CD14-positive monocyte (primary cell): ENCODE measurements around the gene KRT7. TPM values are rescaled to one million over a fixed set of nuclear protein-coding genes. Genes with fewer than 3 reads are reported as not detected.

Source experiments
- DNase-seq, 3 donors: peaks; one replicate each; pipeline ENCODE4 v3.0.0-alpha.2; 2011 to 2022
- H2AFZ ChIP-seq: 2 replicates; pipeline ENCODE4 v1.6.0; 2012; ENCODE audit warnings: mild to moderate bottlenecking, low read depth, low read length, inconsistent platforms; ENCODE audit not compliant: insufficient read depth, poor library complexity, severe bottlenecking
- H3K27ac ChIP-seq, 2 donors: 1 replicate in 1 of 2; 2 replicates in 1 of 2; pipeline ENCODE4 v1.5.1; 2012 to 2013; ENCODE audit warnings: low read length in 2 of 2, control low read depth in 1 of 2, inconsistent platforms in 1 of 2, low read depth in 1 of 2, mild to moderate bottlenecking in 1 of 2
- H3K27me3 ChIP-seq, 2 donors: one replicate each; pipeline versions ENCODE4 v1.6.0 to v1.6.1; 2011 to 2013; ENCODE audit warnings: low read length in 2 of 2; ENCODE audit not compliant: control insufficient read depth in 2 of 2, insufficient read depth in 2 of 2
- H3K36me3 ChIP-seq, 2 donors: replicated peaks in 1 of 2; 1 replicate in 1 of 2; 2 replicates in 1 of 2; pipeline versions ENCODE4 v1.5.1 to v1.6.1; 2012 to 2013; ENCODE audit warnings: low read length in 2 of 2, control low read depth in 1 of 2, inconsistent platforms in 1 of 2, mild to moderate bottlenecking in 1 of 2; ENCODE audit not compliant: insufficient read depth in 2 of 2, control insufficient read depth in 1 of 2
- H3K4me1 ChIP-seq, 2 donors: 1 replicate in 1 of 2; 2 replicates in 1 of 2; pipeline versions ENCODE4 v1.5.1 to v1.6.1; 2012 to 2013; ENCODE audit warnings: low read length in 2 of 2, control low read depth in 1 of 2, inconsistent platforms in 1 of 2, mild to moderate bottlenecking in 1 of 2, moderate library complexity in 1 of 2; ENCODE audit not compliant: insufficient read depth in 2 of 2, control insufficient read depth in 1 of 2
- H3K4me2 ChIP-seq: replicated peaks from 2 replicates; pipeline ENCODE3; 2012; ENCODE audit warnings: low read length, moderate library complexity, mild to moderate bottlenecking; ENCODE audit not compliant: poor library complexity, severe bottlenecking; ENCODE audit errors: extremely low read depth
- H3K4me3 ChIP-seq, 3 experiments: fragments of 200-600 bp in 1 of 3; sonication (generic) in 1 of 3; replicated peaks in 1 of 3; 1 replicate in 2 of 3; 2 replicates in 1 of 3; pipeline ENCODE4 v1.5.1; 2011 to 2013; ENCODE audit warnings: low read length in 3 of 3, mild to moderate bottlenecking in 3 of 3, control low read depth in 2 of 3, low read depth in 2 of 3, inconsistent platforms in 1 of 3, moderate library complexity in 1 of 3
- H3K79me2 ChIP-seq: 2 replicates; pipeline ENCODE4 v1.6.0; 2012; ENCODE audit warnings: mild to moderate bottlenecking, control low read depth, inconsistent platforms, low read length, moderate library complexity; ENCODE audit not compliant: insufficient read depth
- H3K9ac ChIP-seq: 2 replicates; pipeline ENCODE4 v1.6.0; 2017; ENCODE audit warnings: low read length, mild to moderate bottlenecking; ENCODE audit not compliant: insufficient read depth, poor library complexity, severe bottlenecking
- H3K9me3 ChIP-seq, 2 donors: replicated peaks in 1 of 2; 1 replicate in 1 of 2; 2 replicates in 1 of 2; pipeline versions ENCODE4 v1.5.1 to v1.6.1; 2012 to 2013; ENCODE audit warnings: low read length in 2 of 2, control low read depth in 1 of 2; ENCODE audit not compliant: control insufficient read depth in 1 of 2, insufficient read depth in 1 of 2
- H4K20me1 ChIP-seq: 2 replicates; pipeline ENCODE4 v1.6.0; 2012; ENCODE audit warnings: mild to moderate bottlenecking, low read length, control low read depth, moderate library complexity; ENCODE audit not compliant: insufficient read depth
- H3K27ac Mint-ChIP-seq, 7 donors: one replicate each; pipeline ENCODE4 v1.8.0; 2020; ENCODE audit warnings: mild to moderate bottlenecking in 7 of 7, mixed read lengths in 7 of 7, moderate library complexity in 6 of 7, inconsistent platforms in 2 of 7
- H3K27me3 Mint-ChIP-seq, 3 donors: one replicate each; pipeline ENCODE4 v1.8.0; 2021 to 2022; ENCODE audit warnings: low read depth in 3 of 3, mild to moderate bottlenecking in 3 of 3, mixed read lengths in 3 of 3, moderate library complexity in 3 of 3, inconsistent platforms in 1 of 3
- H3K36me3 Mint-ChIP-seq, 2 donors: one replicate each; pipeline ENCODE4 v1.8.0; 2020; ENCODE audit warnings: mixed read lengths in 2 of 2, inconsistent platforms in 1 of 2, mild to moderate bottlenecking in 1 of 2
- H3K4me1 Mint-ChIP-seq: one replicate; pipeline ENCODE4 v1.8.0; 2020; ENCODE audit warnings: mild to moderate bottlenecking, mixed read lengths
- H3K4me3 Mint-ChIP-seq, 2 donors: one replicate each; pipeline ENCODE4 v1.8.0; 2020; ENCODE audit warnings: mild to moderate bottlenecking in 2 of 2, mixed read lengths in 2 of 2, moderate library complexity in 1 of 2
- H3K9me3 Mint-ChIP-seq, 7 donors: one replicate each; pipeline ENCODE4 v1.8.0; 2020 to 2022; ENCODE audit warnings: mixed read lengths in 7 of 7, mild to moderate bottlenecking in 6 of 7, moderate library complexity in 6 of 7, inconsistent platforms in 2 of 7
- CTCF ChIP-seq: fragments of 200-600 bp; IDR thresholded peaks from one replicate; pipeline ENCODE4 v1.8.0; 2022; ENCODE audit warnings: antibody characterized with exemption, mild to moderate bottlenecking
- WGBS: methylation state at CpG from one replicate; pipeline ENCODE4 v1.1.5; 2013; ENCODE audit warnings: missing lambda C conversion rate; ENCODE audit not compliant: insufficient coverage; 5-methylcytosine and 5-hydroxymethylcytosine counted together
- intact Hi-C, 2 donors: fragments of 100-400 bp; cut with micrococcal nuclease; formaldehyde crosslinking; loops; one replicate each; pipeline versions ENCODE4 v1.15.0 to v1.15.1; 2023
- polyA plus RNA-seq, 3 donors: library from polyadenylated mRNA; depleted of rRNA in 1 of 3; unstranded in 2 of 3; stranded (reverse) in 1 of 3; fragments of 300-500 nt in 2 of 3; fragments of >200 nt in 1 of 3; fragmentation: Illumina TruSeq in 2 of 3; gene quantifications; 1 replicate in 2 of 3; 2 replicates in 1 of 3; pipeline ENCODE4 v1.2.3, GENCODE V29; 2012 to 2021

KRT7 gene
- polyA plus RNA-seq, 3 donors: 1.3 to 2.7 TPM; not detected in 1

GRCh38 chr12:52201451-52201839 is 31.6 kb upstream of the KRT7 start:
- peaks cover 96% of the 10 kb centered on the region for H3K4me1 Mint-ChIP-seq
- H3K36me3 Mint-ChIP-seq: peaks cover 3 to 5% of the 10 kb centered on the region in 2 donors
- no peaks in the 10 kb centered on the region for H3K79me2 ChIP-seq
- WGBS: 75% methylated on average over 2 of the region's 3 CpGs
- no peak for DNase-seq
- H3K9ac ChIP-seq: peak overlapping the region; percentile 12
- no peaks in the 10 kb centered on the region for H3K36me3 ChIP-seq
- H4K20me1 ChIP-seq: no peaks in the 10 kb centered on the region
- no peaks in the 10 kb centered on the region for H3K9me3 ChIP-seq
- H3K27me3 ChIP-seq: no peaks in the 10 kb centered on the region
- H3K4me3 ChIP-seq: no peak overlapping the region
- H3K4me3 Mint-ChIP-seq: no peak overlapping the region
- peak overlapping the region in 1 of 2 donors; percentile 100 for H3K27ac ChIP-seq
- H3K4me1 ChIP-seq: peaks cover 93 to 95% of the 10 kb centered on the region in 2 donors
- peak overlapping the region; percentile 62 to 100 (median 99) for H3K27ac Mint-ChIP-seq
- H3K9me3 Mint-ChIP-seq: peaks cover 0 to 2% (median 0%) of the 10 kb centered on the region in 7 donors
- intact Hi-C loops: no loop called here
- H2AFZ ChIP-seq: no peak overlapping the region
- no peaks in the 10 kb centered on the region for H3K27me3 Mint-ChIP-seq
- no peak for TF ChIP-seq CTCF
- no peak overlapping the region for H3K4me2 ChIP-seq

- H3K9ac ChIP-seq: peak overlapping the region; percentile 67
- H3K27ac Mint-ChIP-seq: peak overlapping the region; percentile 97 to 100 (median 99)
- intact Hi-C loops: no loop called here
Observed at GRCh38 chr12:52202361-52203078, 30.5 kb upstream of the KRT7 start.

More at GRCh38 chr12:52202361-52203078, 30.5 kb upstream of the KRT7 start:
- Histone ChIP-seq H4K20me1 (no peaks in the 10 kb centered on the region), H3K4me3 (no peak overlapping the region), H3K27ac (peak overlapping the region; percentile 95 to 100), H3K9me3 (no peaks in the 10 kb centered on the region), H3K4me2 (no peak overlapping the region), H3K79me2 (no peaks in the 10 kb centered on the region), H2AFZ (peak overlapping the region; percentile 48), H3K36me3 (no peaks in the 10 kb centered on the region), H3K27me3 (no peaks in the 10 kb centered on the region), H3K4me1 (peaks cover 82 to 91% of the 10 kb centered on the region in 2 donors)
- Mint-ChIP-seq H3K4me1 (peaks cover 89% of the 10 kb centered on the region), H3K4me3 (peak overlapping the region in 1 of 2 donors; percentile 60), H3K36me3 (peaks cover 3 to 5% of the 10 kb centered on the region in 2 donors), H3K9me3 (peaks cover 0 to 2% (median 0%) of the 10 kb centered on the region in 7 donors), H3K27me3 (no peaks in the 10 kb centered on the region)
- no peak for TF ChIP-seq CTCF
- 39% methylated on average over 9 of the region's 18 CpGs for WGBS
- no peak for DNase-seq
